Astrocyte (in vitro differentiated cells and primary cell): ENCODE measurements around the gene CELF2. TPM values are rescaled to one million over a fixed set of nuclear protein-coding genes. Genes with fewer than 3 reads are reported as not detected.

Experiments
- DNase-seq: peaks from one replicate; pipeline ENCODE4 v3.0.0-alpha.2; 2010; ENCODE audit warnings: low read depth
- FAIRE-seq: peaks from 2 replicates; lab custom pipeline; 2011; peaks lifted over from hg19 to GRCh38; lab: Jason Lieb, UNC
- H2AFZ ChIP-seq: 2 replicates; pipeline ENCODE4 v1.6.0; 2012; ENCODE audit warnings: low read depth, low read length, inconsistent platforms
- H3K27ac ChIP-seq: 2 replicates; pipeline ENCODE4 v1.5.1; 2011; ENCODE audit warnings: low read depth, low read length, inconsistent platforms
- H3K27me3 ChIP-seq: 2 replicates; pipeline ENCODE4 v1.6.0; 2011; ENCODE audit warnings: low read length, inconsistent platforms; ENCODE audit not compliant: insufficient read depth
- H3K36me3 ChIP-seq: 2 replicates; pipeline ENCODE4 v1.5.1; 2011; ENCODE audit warnings: low read length, inconsistent platforms; ENCODE audit not compliant: insufficient read depth
- H3K4me1 ChIP-seq: 2 replicates; pipeline ENCODE4 v1.5.1; 2011; ENCODE audit warnings: low read length, inconsistent platforms; ENCODE audit not compliant: insufficient read depth
- H3K4me2 ChIP-seq: 2 replicates; pipeline ENCODE4 v1.6.0; 2012; ENCODE audit warnings: low read length, inconsistent platforms
- H3K4me3 ChIP-seq: 2 replicates; pipeline ENCODE4 v1.5.1; 2011; ENCODE audit warnings: low read depth, mild to moderate bottlenecking, low read length, inconsistent platforms; ENCODE audit not compliant: insufficient read depth
- H3K79me2 ChIP-seq: 2 replicates; pipeline ENCODE4 v1.6.0; 2012; ENCODE audit warnings: mild to moderate bottlenecking, low read length, inconsistent platforms; ENCODE audit not compliant: insufficient read depth
- H3K9ac ChIP-seq: 2 replicates; pipeline ENCODE4 v1.6.0; 2012; ENCODE audit warnings: mild to moderate bottlenecking, low read length, inconsistent platforms
- H3K9me3 ChIP-seq: 2 replicates; pipeline ENCODE4 v1.5.1; 2012; ENCODE audit warnings: low read depth, mild to moderate bottlenecking, low read length, inconsistent platforms; ENCODE audit not compliant: insufficient read depth
- H4K20me1 ChIP-seq: 2 replicates; pipeline ENCODE4 v1.6.0; 2012; ENCODE audit warnings: low read length, inconsistent platforms; ENCODE audit not compliant: insufficient read depth
- H3K27ac Mint-ChIP-seq: one replicate; pipeline ENCODE4 v1.8.0; 2021; ENCODE audit warnings: mild to moderate bottlenecking, mixed read lengths; ENCODE audit not compliant: unreplicated experiment
- H3K27me3 Mint-ChIP-seq: one replicate; pipeline ENCODE4 v1.8.0; 2021; ENCODE audit warnings: low read depth, mixed read lengths; ENCODE audit not compliant: unreplicated experiment
- H3K36me3 Mint-ChIP-seq: one replicate; pipeline ENCODE4 v1.8.0; 2021; ENCODE audit warnings: low read depth, mixed read lengths; ENCODE audit not compliant: unreplicated experiment
- H3K4me1 Mint-ChIP-seq: one replicate; pipeline ENCODE4 v1.8.0; 2021; ENCODE audit warnings: low read depth, mixed read lengths; ENCODE audit not compliant: unreplicated experiment
- H3K4me3 Mint-ChIP-seq: one replicate; pipeline ENCODE4 v1.8.0; 2021; ENCODE audit warnings: mild to moderate bottlenecking, moderate library complexity, mixed read lengths; ENCODE audit not compliant: unreplicated experiment
- H3K9me3 Mint-ChIP-seq: one replicate; pipeline ENCODE4 v1.8.0; 2021; ENCODE audit warnings: mild to moderate bottlenecking, mixed read lengths; ENCODE audit not compliant: unreplicated experiment
- EZH2 ChIP-seq: IDR thresholded peaks from 2 replicates; pipeline ENCODE4 v1.6.1; 2012; ENCODE audit warnings: mild to moderate bottlenecking, low read length, inconsistent platforms; ENCODE audit not compliant: insufficient read depth
- total RNA-seq: library from RNA; stranded (reverse); gene quantifications from 2 replicates; pipeline ENCODE4 v1.2.1, GENCODE V29; 2021
- TF ChIP-seq, protein P1 (sequence below): IDR thresholded peaks from 2 replicates; pipeline ENCODE4 v1.5.1; 2011; ENCODE audit warnings: low read depth, mild to moderate bottlenecking, inconsistent platforms, low read length, moderate library complexity; ENCODE audit not compliant: insufficient read depth

CELF2 gene
- total RNA-seq, 1 donor from 2014 or later: 76.1 TPM

DNA sequence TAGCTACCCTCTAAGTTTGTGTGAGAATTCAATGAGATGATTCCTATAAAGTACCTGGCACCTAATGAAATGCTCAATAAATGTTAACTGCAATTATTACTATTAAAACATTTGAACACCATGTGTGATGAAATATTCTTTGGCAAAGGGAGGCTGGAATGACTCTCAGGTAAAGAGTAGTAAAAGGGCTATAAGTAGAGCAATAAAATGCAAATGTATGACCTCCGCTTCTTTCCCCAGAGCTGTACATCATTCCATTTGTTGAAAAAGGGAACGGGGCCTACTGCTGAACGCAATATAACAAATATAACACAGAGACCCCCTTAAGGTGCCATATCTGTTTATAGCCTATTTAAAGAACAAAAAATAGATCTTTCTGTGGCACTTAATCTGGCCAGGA is 27.8 kb downstream of the CELF2 start:
- no peak overlapping the region for H3K4me2 ChIP-seq
- Mint-ChIP-seq H3K27ac (no peak overlapping the region), H3K9me3 (no peaks in the 10 kb centered on the region), H3K27me3 (no peaks in the 10 kb centered on the region), H3K4me1 (peaks cover 33% of the 10 kb centered on the region), H3K36me3 (peaks cover 11% of the 10 kb centered on the region), H3K4me3 (no peak overlapping the region)
- no peak overlapping the region for H3K27ac ChIP-seq
- H3K27me3 ChIP-seq: no peaks in the 10 kb centered on the region
- FAIRE-seq (no peak), DNase-seq (no peak)
- no peaks in the 10 kb centered on the region for H4K20me1 ChIP-seq
- TF ChIP-seq, protein P1, sequence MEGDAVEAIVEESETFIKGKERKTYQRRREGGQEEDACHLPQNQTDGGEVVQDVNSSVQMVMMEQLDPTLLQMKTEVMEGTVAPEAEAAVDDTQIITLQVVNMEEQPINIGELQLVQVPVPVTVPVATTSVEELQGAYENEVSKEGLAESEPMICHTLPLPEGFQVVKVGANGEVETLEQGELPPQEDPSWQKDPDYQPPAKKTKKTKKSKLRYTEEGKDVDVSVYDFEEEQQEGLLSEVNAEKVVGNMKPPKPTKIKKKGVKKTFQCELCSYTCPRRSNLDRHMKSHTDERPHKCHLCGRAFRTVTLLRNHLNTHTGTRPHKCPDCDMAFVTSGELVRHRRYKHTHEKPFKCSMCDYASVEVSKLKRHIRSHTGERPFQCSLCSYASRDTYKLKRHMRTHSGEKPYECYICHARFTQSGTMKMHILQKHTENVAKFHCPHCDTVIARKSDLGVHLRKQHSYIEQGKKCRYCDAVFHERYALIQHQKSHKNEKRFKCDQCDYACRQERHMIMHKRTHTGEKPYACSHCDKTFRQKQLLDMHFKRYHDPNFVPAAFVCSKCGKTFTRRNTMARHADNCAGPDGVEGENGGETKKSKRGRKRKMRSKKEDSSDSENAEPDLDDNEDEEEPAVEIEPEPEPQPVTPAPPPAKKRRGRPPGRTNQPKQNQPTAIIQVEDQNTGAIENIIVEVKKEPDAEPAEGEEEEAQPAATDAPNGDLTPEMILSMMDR: no peak
- TF ChIP-seq EZH2: no peak
- no peak overlapping the region for H2AFZ ChIP-seq
- H3K4me1 ChIP-seq: no peaks in the 10 kb centered on the region
- H3K9ac ChIP-seq: no peak overlapping the region
- no peak overlapping the region for H3K4me3 ChIP-seq
- H3K79me2 ChIP-seq: no peaks in the 10 kb centered on the region
- H3K9me3 ChIP-seq: no peaks in the 10 kb centered on the region
- H3K36me3 ChIP-seq: no peaks in the 10 kb centered on the region

DNA sequence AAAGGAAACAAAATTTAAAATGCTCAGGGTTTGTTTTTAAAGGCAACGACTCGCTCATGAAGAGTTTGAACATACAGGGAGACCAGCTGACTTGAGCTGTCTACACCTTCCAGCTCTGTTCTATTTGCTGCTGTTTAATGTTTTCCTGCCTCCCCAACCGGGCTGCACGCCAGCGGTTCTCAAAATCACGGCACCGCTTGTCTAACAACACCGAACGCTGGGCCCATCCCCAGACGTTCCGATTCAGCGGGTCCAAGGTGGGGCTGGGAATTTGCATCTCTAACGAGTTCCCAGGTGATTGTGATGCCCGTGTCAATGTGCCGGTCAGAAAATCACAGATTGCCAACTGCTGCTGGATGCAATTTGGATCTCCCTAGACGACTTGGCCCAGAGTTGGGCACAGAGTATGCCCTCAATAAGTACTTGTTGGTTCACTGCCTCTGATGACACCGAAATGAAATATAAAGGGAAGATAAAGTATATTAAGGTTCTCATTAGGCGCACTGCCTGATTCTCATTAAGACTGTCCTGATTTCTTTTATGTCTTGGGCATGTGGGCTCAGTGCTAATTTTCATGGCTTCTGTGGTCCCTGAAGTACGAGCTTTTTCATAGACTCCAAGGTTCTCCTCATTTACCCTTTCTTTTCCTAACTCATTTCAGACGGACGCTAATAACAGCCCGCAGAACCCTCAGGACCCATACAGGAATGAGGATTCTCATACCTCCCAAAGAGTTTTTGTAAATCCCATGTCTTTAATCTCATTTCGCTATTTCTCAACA is 28.5 kb downstream of the CELF2 start:
- H3K27ac Mint-ChIP-seq: peak overlapping the region; percentile 22
- no peak overlapping the region for H3K4me2 ChIP-seq
- peaks cover 39% of the 10 kb centered on the region for H3K4me1 Mint-ChIP-seq
- TF ChIP-seq, protein P1: no peak
- H3K27me3 ChIP-seq: no peaks in the 10 kb centered on the region
- H3K27ac ChIP-seq: no peak overlapping the region
- peaks cover 11% of the 10 kb centered on the region for H3K36me3 Mint-ChIP-seq
- no peak overlapping the region for H3K4me3 ChIP-seq
- no peaks in the 10 kb centered on the region for H3K36me3 ChIP-seq
- H3K9me3 Mint-ChIP-seq: no peaks in the 10 kb centered on the region
- no peak overlapping the region for H2AFZ ChIP-seq
- no peaks in the 10 kb centered on the region for H3K9me3 ChIP-seq
- H3K27me3 Mint-ChIP-seq: no peaks in the 10 kb centered on the region
- H3K4me1 ChIP-seq: no peaks in the 10 kb centered on the region
- H4K20me1 ChIP-seq: no peaks in the 10 kb centered on the region
- FAIRE-seq (no peak), DNase-seq (no peak)
- H3K9ac ChIP-seq: no peak overlapping the region
- no peaks in the 10 kb centered on the region for H3K79me2 ChIP-seq
- H3K4me3 Mint-ChIP-seq: no peak overlapping the region

DNA sequence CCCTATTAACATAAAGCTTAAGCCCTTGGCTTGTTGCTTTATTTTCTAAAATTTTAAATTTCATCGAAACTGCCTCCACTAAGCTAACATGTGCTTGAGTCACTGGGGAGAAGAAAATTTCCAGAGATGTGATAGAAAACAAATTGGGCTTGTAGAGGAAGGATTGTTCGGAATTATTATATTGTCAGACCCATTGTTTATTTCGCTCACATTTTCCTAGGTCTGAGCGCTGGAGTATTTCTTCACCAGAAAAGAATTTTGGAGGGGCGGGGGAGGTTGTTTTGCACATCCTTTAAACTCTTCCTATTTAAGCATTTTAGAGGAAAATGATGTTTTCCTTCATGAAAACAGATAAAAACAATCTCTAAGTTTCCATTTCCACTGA is 29.1 kb downstream of the CELF2 start:
- no peak overlapping the region for H3K4me2 ChIP-seq
- H3K36me3 Mint-ChIP-seq: peaks cover 11% of the 10 kb centered on the region
- no peaks in the 10 kb centered on the region for H3K27me3 Mint-ChIP-seq
- no peaks in the 10 kb centered on the region for H3K27me3 ChIP-seq
- peaks cover 43% of the 10 kb centered on the region for H3K4me1 Mint-ChIP-seq
- no peak overlapping the region for H2AFZ ChIP-seq
- H3K79me2 ChIP-seq: no peaks in the 10 kb centered on the region
- DNase-seq (no peak), FAIRE-seq (no peak)
- no peaks in the 10 kb centered on the region for H3K9me3 ChIP-seq
- H3K36me3 ChIP-seq: no peaks in the 10 kb centered on the region
- no peak for TF ChIP-seq EZH2
- TF ChIP-seq, protein P1: no peak
- H3K27ac ChIP-seq: no peak overlapping the region
- no peak overlapping the region for H3K4me3 ChIP-seq
- no peaks in the 10 kb centered on the region for H3K9me3 Mint-ChIP-seq
- H3K9ac ChIP-seq: no peak overlapping the region
- peak overlapping the region; percentile 22 for H3K27ac Mint-ChIP-seq
- H4K20me1 ChIP-seq: no peaks in the 10 kb centered on the region
- H3K4me1 ChIP-seq: no peaks in the 10 kb centered on the region
- H3K4me3 Mint-ChIP-seq: no peak overlapping the region
